HG03432 (cell line): ENCODE results near the gene PCGF2.

ENCODE experiments used
- ATAC-seq: cut with Tn5 transposase; IDR thresholded peaks from one replicate; pipeline ENCODE4 v1.9.1; 2021; ENCODE audit warnings: mild to moderate bottlenecking, moderate library complexity; ENCODE audit not compliant: unreplicated experiment

The PCGF2 gene

DNA sequence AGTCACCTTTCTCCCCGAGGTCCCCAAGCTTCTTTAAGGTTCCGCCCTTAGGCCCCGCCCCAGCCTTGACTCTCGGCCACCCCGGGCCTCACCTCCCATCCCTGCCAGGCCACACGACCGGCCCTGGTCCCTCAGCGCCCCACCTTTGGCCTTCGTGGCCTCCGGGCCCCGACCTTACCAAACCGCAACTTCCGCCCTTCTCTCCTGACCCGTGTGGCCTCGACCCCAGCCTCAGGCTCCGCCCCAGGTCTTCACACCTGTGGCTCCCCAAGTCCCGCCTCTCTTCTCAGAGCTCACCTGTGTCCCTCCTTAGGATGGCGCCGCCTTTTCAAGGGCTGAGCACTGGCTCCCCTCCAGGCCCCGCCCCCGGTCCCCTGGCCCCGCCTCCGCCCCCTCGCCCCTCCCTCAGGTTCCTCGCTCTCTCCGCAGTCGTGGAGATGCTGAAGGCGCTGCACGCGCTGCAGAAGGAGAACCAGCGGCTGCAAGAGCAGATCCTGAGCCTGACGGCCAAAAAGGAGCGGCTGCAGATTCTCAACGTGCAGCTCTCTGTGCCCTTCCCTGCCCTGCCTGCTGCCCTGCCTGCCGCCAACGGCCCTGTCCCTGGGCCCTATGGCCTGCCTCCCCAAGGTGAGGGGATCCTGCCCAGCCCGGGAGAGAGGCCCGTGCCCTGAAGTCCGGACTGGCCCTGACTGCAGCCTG lies 28.0 kb downstream of the PCGF2 start:
- no peak for ATAC-seq

- ATAC-seq = no peak
Observed at GRCh38 chr17:38719289-38719942, 28.7 kb downstream of the PCGF2 start.

DNA sequence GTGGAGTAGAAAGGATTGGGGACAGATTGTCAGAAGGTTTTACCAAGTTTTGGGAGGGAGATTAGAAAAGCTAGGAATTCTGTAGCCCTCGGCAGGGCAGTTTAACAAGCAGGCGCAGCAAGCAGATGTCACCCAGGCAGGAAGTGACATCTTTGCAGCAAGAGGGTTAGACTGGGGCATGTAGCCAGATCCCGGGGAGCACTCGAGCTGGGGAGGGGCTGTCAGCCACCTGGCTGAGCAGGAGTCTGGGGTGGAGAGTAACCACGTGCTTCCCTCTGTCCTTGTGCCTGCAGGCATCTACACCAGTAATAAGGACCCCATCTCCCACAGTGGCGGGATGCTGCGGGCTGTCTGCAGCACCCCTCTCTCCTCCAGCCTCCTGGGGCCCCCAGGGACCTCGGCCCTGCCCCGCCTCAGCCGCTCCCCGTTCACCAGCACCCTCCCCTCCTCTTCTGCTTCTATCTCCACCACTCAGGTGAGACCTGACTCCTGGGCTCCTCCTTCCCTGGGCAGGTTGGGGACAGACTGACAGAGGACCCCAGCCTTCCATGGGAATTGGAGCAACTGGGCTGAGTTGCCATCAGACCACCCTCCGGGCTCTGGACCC lies 30.9 kb downstream of the PCGF2 start:
- ATAC-seq = no peak

DNA sequence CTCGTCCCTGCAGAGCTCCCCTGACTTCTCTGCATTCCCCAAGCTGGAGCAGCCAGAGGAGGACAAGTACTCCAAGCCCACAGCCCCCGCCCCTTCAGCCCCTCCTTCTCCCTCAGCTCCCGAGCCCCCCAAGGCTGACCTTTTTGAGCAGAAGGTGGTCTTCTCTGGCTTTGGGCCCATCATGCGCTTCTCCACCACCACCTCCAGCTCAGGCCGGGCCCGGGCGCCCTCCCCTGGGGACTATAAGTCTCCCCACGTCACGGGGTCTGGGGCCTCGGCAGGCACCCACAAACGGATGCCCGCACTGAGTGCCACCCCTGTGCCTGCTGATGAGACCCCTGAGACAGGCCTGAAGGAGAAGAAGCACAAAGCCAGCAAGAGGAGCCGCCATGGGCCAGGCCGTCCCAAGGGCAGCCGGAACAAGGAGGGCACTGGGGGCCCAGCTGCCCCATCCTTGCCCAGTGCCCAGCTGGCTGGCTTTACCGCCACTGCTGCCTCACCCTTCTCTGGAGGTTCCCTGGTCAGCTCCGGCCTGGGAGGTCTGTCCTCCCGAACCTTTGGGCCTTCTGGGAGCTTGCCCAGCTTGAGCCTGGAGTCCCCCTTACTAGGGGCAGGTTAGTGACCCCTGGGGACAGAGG lies 31.6 kb downstream of the PCGF2 start:
- no peak for ATAC-seq

DNA sequence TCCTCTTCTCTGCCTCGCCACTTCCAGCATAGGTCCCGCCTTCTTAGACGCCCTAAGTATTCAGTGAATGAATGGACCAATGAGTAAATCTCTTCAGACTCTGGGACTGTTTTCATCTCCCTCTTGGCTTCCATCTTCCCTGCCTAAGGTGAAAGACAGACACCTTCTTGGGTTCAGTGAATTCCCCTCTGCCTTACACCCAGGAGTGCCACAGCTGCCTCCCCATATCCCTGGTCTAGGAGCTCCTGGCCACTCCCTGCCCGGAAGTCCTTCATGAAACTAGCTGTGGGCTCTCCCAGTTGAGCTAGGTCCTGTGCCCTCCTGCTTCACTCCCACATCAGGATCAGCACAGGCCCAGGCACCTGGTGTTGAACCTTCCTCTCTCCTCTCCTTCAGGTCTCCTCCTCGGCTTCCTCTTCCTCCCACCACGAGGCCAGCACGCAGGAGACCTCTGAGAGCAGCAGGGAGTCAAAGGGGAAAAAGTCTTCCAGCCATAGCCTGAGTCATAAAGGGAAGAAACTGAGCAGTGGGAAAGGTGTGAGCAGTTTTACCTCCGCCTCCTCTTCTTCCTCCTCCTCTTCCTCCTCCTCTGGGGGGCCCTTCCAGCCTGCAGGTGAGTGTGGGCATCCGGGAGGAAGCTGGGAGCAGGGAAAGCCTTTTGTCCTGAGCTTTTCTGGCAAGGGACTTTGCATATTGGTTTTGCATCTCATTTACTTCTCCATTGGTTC lies 32.8 kb downstream of the PCGF2 start:
- ATAC-seq = no peak

DNA sequence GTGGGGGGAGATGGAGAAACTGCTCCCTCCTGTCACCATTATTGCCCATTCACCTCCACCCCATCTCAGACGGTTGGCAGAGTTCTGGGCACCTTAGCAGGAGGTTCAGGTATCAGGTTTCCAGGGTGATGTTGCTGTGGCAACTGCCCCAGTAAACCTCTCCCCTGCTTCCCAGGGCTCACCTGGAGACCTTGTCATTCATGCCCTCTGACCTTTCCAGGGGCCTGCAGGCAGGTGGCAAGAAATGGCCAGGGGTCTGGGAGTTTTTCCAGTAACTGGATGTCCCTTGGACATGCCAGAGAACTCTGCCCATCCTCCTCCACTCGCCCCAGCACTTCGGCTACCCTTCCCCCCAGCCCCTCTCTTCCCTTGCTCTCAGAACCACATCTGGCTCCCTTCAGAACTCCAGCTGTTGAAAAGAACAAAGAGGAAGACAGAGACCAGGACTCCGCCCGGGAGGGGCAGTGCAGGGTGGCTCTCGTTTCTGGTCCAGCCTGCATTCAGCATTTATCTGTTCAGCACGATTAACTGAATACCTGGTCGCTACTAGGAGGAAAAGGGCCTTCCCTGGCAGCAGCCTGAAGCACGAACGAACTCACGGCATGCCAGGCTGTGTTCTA lies 34.6 kb downstream of the PCGF2 start:
- no peak for ATAC-seq

- no peak for ATAC-seq
Observed at GRCh38 chr17:38712593-38712992, 35.5 kb downstream of the PCGF2 start.

GRCh38 chr17:38711792-38712571 lies 36.2 kb downstream of the PCGF2 start:
- ATAC-seq = no peak

DNA sequence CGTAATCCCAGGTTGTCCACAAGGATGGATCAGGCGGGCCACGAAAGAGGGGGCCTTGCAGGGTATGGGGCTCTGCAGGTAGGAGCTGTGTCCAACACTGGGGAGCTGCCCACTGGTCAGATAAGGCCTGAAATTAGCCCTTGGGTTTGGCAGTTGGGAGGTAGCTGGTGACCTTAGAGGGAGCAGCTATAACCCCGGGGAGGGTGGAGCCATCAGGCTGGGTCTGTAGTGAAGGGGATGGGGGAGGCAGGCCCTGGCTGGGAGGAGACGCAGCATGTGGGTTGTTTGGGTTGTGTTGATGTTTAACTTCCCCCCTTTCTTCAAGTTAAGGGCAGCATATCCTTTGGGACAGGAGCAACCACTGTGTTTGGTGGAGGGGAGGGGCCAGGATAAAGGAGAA lies 37.2 kb downstream of the PCGF2 start:
- no peak for ATAC-seq

GRCh38 chr17:38710604-38710962 lies 37.6 kb downstream of the PCGF2 start:
- no peak for ATAC-seq

GRCh38 chr17:38709864-38710603 lies 38.1 kb downstream of the PCGF2 start:
- no peak for ATAC-seq

DNA sequence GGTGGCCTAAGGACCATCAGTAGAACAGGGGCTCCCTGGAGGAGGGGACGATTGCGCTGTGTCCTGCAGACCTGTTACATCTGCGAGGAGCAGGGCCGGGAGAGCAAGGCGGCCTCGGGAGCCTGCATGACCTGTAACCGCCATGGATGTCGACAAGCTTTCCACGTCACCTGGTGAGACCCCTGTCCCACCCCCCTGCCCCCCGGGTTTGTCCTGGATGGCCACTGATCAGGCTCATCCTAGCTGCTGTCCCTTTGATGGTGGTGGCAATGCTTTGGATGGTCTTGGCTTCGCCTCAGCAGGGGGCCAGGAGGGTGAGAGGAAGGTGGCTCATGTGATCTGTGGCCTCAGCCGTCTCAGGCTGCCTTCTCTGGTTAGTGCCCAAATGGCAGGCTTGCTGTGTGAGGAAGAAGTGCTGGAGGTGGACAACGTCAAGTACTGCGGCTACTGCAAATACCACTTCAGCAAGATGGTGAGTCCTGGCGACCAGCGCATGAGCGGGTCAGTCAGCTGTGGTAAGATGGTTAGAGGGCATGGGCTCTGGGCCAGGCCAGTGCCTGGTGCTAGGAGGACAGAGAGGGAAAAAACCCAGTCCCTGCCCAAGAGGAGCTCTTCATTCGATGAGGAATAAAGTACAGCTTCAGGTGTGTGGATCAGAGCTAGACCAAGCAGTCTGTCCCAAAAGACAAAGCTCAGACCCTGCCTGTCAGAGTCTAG lies 38.9 kb downstream of the PCGF2 start:
- no peak for ATAC-seq

GRCh38 chr17:38707678-38708351 lies 40.3 kb downstream of the PCGF2 start:
- ATAC-seq = no peak

DNA sequence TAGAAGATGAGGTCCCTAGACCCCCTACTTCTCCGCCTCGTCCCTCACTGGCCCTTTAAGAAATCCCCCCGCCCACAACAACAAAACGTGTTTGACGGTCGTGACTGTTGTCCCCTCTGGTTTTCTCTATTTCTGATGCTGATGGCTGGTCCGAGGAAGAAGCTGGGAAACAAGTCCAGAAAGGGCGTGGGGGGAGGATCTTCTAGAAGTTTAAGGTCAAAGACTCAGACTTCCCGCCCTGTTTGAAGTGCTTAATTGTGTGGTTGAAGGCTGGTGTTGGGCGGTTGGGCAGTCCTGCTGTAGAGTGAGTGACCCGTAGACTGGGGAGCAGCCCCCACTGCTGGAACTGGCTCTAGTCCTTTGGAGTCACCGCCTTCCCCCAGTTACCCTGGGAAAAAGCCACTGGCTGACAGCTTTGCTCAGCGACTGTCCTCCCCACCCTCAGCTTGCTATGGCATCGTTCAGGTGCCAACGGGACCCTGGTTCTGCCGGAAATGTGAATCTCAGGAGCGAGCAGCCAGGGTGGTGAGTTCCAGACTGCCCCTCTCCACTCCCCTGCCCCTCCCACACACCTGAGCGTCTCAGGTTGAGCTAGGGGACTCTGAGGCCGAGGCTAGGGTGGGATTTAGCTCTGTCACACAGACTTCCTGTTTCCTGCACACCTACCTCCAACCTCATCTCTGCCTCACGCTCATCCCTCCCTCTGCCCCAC lies 41.5 kb downstream of the PCGF2 start:
- no peak for ATAC-seq

DNA sequence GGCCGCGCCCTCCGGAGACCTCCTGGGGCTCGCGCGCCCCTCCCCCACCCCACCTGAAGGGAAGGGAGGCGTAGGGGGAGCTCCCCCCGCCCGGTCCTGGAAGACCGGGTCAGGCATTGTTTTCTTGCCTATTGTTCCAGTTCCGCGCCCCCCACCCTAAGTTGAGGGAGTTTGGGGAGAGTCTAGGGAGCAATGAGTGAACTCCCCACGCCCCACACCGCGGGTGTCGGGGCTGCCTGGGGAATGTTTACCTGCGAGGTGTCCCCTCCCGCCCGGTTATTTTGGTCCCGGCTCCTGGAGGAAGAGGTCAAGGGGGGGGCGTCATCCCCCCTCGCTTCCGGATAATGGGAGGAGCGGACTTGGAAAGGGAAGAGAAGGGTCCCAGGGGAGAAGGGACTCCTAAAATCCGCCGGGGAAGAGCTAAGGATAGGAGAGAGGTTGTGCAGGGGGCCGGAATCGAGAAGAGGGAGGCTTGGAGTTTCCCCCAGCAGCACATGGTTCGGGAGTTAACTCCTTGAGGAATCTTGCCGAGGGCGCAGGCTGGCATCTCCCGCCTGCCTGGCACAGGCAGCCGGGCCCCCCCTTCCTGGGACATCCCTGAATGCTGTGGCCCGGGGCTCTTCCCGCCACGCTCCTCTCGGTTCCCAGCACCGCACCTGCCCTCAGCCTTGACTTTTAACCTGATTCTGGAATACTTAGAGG lies 42.2 kb downstream of the PCGF2 start:
- ATAC-seq = no peak

- ATAC-seq = no peak
Observed at GRCh38 chr17:38705523-38705802, 42.7 kb downstream of the PCGF2 start.
